ENCODE measurements around the gene RHEBL1. TPM values are rescaled to one million over a fixed set of nuclear protein-coding genes. Genes with fewer than 3 reads are reported as not detected.

RHEBL1 gene
- total and polyA plus RNA-seq, 3 donors from 2014 or later: 1.5 to 5.9 (median 1.7) TPM

DNA sequence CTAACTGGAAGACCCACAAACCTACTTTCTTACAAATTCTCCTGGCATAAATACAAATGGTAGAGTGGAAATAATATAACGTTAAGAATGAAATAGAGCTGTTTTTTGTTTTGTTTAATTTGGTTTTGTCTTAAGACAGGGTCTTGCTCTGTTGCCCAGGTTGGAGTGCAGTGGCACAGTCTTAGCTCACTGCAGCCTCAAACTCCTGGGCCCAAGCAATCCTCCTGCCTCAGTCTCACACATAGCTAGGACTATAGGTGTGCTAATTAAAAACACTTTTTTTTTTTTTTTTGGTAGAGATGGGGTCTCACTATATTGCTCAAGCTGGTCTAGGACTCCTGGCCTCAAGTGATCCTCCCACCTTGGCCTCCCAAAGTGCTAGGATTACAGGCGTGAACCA, 28.9 kb upstream of the RHEBL1 start:
- TF ChIP-seq POLR2A (IDR thresholded peaks at IDR 0.05): no peak
- TF ChIP-seq, protein P1, sequence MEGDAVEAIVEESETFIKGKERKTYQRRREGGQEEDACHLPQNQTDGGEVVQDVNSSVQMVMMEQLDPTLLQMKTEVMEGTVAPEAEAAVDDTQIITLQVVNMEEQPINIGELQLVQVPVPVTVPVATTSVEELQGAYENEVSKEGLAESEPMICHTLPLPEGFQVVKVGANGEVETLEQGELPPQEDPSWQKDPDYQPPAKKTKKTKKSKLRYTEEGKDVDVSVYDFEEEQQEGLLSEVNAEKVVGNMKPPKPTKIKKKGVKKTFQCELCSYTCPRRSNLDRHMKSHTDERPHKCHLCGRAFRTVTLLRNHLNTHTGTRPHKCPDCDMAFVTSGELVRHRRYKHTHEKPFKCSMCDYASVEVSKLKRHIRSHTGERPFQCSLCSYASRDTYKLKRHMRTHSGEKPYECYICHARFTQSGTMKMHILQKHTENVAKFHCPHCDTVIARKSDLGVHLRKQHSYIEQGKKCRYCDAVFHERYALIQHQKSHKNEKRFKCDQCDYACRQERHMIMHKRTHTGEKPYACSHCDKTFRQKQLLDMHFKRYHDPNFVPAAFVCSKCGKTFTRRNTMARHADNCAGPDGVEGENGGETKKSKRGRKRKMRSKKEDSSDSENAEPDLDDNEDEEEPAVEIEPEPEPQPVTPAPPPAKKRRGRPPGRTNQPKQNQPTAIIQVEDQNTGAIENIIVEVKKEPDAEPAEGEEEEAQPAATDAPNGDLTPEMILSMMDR (IDR thresholded peaks at IDR 0.05): no peak
- Histone ChIP-seq H3K4me3 (no peak overlapping the region), H3K4me1 (peaks cover 5% of the 10 kb centered on the region), H3K27ac (no peak overlapping the region), H3K36me3 (ENCODE audit: low read depth, missing control alignments) (no peaks in the 10 kb centered on the region), H3K9me3 (no peaks in the 10 kb centered on the region), H3K27me3 (no peaks in the 10 kb centered on the region)
- WGBS, 2 donors: 83 to 89% methylated on average over 2 of the region's 2 CpGs
- no peak for DNase-seq
- intact Hi-C loops (cut with DNase I; ENCODE audit: low total_unique reads): no loop called here

DNA sequence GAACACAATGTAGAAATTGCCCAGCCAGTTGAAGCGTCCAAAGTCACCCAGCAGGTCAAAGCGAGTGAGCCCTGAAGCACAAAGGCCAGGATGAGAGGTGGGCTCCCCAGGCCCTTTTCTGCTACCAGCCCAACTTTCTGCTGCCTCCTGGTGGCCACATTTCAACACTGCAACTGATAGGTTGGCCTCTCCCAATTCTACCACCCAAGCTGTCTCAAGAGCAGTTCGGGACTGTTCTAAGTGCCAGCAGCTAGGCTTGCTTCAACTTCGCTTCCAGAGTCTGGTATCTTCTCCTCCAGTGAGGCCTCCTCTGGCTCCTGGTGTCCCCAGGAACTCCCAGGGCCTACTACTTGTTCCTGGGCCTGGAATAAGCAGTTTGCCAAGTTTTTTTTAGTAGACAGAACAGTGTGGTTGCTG, 28.3 kb upstream of the RHEBL1 start:
- TF ChIP-seq, protein P1 (IDR thresholded peaks at IDR 0.05): peak; percentile 76 to 80 (median 76)
- TF ChIP-seq POLR2A (IDR thresholded peaks at IDR 0.05): no peak
- 53 to 56% methylated on average over 4 of the region's 4 CpGs for WGBS, 2 donors

DNA sequence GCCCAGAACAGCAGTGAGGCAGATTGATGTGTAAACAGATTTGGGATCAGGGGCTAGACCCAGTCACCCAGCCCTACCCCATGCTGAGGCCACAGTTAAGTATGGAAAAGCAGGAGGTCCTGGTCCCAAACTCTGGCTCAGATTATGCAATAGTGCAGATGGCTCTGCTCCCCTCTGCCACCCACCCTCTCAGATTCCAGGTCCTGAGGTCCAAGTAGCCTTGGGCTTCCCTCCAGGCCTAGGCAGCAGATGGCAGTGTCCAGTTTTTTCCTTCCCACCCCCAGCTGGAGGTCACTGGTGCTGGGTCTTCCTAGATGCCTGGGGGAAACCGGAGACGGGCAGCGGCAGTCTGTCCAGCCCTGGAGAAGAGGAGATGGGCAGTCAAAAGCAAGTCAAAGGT, 27.6 kb upstream of the RHEBL1 start:
- TF ChIP-seq, protein P1 (IDR thresholded peaks at IDR 0.05): no peak
- no peak for TF ChIP-seq POLR2A (IDR thresholded peaks at IDR 0.05)
- Histone ChIP-seq H3K27me3 (no peaks in the 10 kb centered on the region), H3K36me3 (ENCODE audit: low read depth, missing control alignments) (no peaks in the 10 kb centered on the region), H3K4me3 (no peak overlapping the region), H3K9me3 (no peaks in the 10 kb centered on the region), H3K4me1 (peaks cover 9% of the 10 kb centered on the region), H3K27ac (no peak overlapping the region)
- WGBS, 2 donors: 67 to 96% methylated on average over 3 of the region's 3 CpGs
- intact Hi-C loops (cut with DNase I; ENCODE audit: low total_unique reads): no loop called here
- no peak for DNase-seq

More for the DNA sequence above, 28.3 kb upstream of the RHEBL1 start:
- no peak overlapping the region for H3K27ac ChIP-seq
- H3K4me1 ChIP-seq: peaks cover 5% of the 10 kb centered on the region
- intact Hi-C loops (cut with DNase I; ENCODE audit: low total_unique reads): no loop called here
- no peaks in the 10 kb centered on the region for H3K36me3 ChIP-seq (ENCODE audit: low read depth, missing control alignments)
- H3K9me3 ChIP-seq: no peaks in the 10 kb centered on the region
- H3K4me3 ChIP-seq: no peak overlapping the region
- H3K27me3 ChIP-seq: no peaks in the 10 kb centered on the region
- peak; percentile 75 for DNase-seq

DNA sequence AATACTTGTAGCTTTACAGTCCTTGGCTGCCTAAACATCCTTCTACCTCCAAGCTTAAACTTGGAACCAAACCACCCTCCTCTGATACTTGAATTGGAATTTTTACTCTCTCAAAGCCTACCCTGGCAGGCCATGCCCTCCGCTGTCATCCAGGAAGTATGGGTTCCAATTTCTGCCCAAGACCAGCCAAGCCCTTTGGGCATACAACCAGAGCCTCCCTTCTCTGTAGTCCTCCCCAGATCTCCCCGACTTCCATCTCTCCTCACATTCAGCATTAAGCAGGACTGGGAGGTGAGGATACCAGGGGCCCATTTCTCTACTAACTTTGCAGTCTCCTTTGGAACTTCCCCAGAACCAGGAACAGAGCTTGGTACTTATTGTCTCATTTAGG, 25.2 kb upstream of the RHEBL1 start:
- Histone ChIP-seq H3K27me3 (no peaks in the 10 kb centered on the region), H3K27ac (no peak overlapping the region), H3K9me3 (no peaks in the 10 kb centered on the region), H3K4me3 (peak overlapping the region in 1 of 2 donors; percentile 52), H3K36me3 (ENCODE audit: low read depth, missing control alignments) (no peaks in the 10 kb centered on the region), H3K4me1 (peaks cover 27% of the 10 kb centered on the region)
- no peak for DNase-seq
- intact Hi-C loops (cut with DNase I; ENCODE audit: low total_unique reads): no loop called here
- no peak for TF ChIP-seq POLR2A (IDR thresholded peaks at IDR 0.05)
- TF ChIP-seq, protein P1 (IDR thresholded peaks at IDR 0.05): no peak
- 53 to 61% methylated on average over 2 of the region's 2 CpGs for WGBS, 2 donors

Measured in testis (tissue), 3 donors.